ENCODE results near the gene NAALADL2.
"Not testable (repeated sequence)": the region's sequence is repeated elsewhere in the genome, so short reads cannot be mapped to it uniquely, and the experiment has no call there.

Gene NAALADL2

GRCh38 chr3:175260145-175260794 lies 401.1 kb downstream of the NAALADL2 start:
- no peak for DNase-seq

GRCh38 chr3:175266478-175266877 lies 407.3 kb downstream of the NAALADL2 start:
- no peak for DNase-seq

- no peak for DNase-seq
Measured at GRCh38 chr3:175267121-175267531, 408.0 kb downstream of the NAALADL2 start.

GRCh38 chr3:175267561-175267960 lies 408.4 kb downstream of the NAALADL2 start:
- DNase-seq = no peak

- DNase-seq = no peak
Measured at GRCh38 chr3:175269394-175269793, 410.3 kb downstream of the NAALADL2 start.

GRCh38 chr3:175270198-175270837 lies 411.2 kb downstream of the NAALADL2 start:
- DNase-seq = no peak

GRCh38 chr3:175270866-175271265 lies 411.7 kb downstream of the NAALADL2 start:
- DNase-seq = no peak

GRCh38 chr3:175271465-175271864 lies 412.3 kb downstream of the NAALADL2 start:
- DNase-seq = not testable (repeated sequence)

GRCh38 chr3:175272392-175272791 lies 413.3 kb downstream of the NAALADL2 start:
- no peak for DNase-seq

GRCh38 chr3:175273573-175273972 lies 414.4 kb downstream of the NAALADL2 start:
- DNase-seq = no peak

- no peak for DNase-seq
Measured at GRCh38 chr3:175274056-175274455, 414.9 kb downstream of the NAALADL2 start.

GRCh38 chr3:175274474-175275218 lies 415.5 kb downstream of the NAALADL2 start:
- DNase-seq = no peak

GRCh38 chr3:175278680-175279079 lies 419.5 kb downstream of the NAALADL2 start:
- DNase-seq = no peak

- no peak for DNase-seq
Measured at GRCh38 chr3:175279457-175279856, 420.3 kb downstream of the NAALADL2 start.

- DNase-seq = no peak
Measured at GRCh38 chr3:175279911-175280310, 420.8 kb downstream of the NAALADL2 start.

GRCh38 chr3:175287361-175287963 lies 428.3 kb downstream of the NAALADL2 start:
- DNase-seq = no peak

- no peak for DNase-seq
Measured at GRCh38 chr3:175288621-175289020, 429.5 kb downstream of the NAALADL2 start.

- DNase-seq = no peak
Measured at GRCh38 chr3:175294793-175295192, 435.7 kb downstream of the NAALADL2 start.

- no peak for DNase-seq
Measured at GRCh38 chr3:175295248-175296130, 436.4 kb downstream of the NAALADL2 start.

- DNase-seq = no peak
Measured at GRCh38 chr3:175297216-175297615, 438.1 kb downstream of the NAALADL2 start.

- no peak for DNase-seq
Measured at GRCh38 chr3:175301741-175302140, 442.6 kb downstream of the NAALADL2 start.

Data from amygdala (tissue), 56 donors.